Heart left ventricle (tissue), 16 donors: Measurements from ENCODE around the gene ALK. TPM values are rescaled to one million over a fixed set of nuclear protein-coding genes. Genes with fewer than 3 reads are reported as not detected.

Experiments
- ATAC-seq, 4 donors: fragments of 200-7000 bp; cut with Tn5 transposase; one replicate each; pipeline ENCODE4 v1.9.1; 2020 to 2022; ENCODE audit warnings: moderate library complexity in 4 of 4, mild to moderate bottlenecking in 3 of 4, moderate number of reproducible peaks in 1 of 4
- DNase-seq, 5 donors: peaks; one replicate each; pipeline ENCODE4 v3.0.0-alpha.2; 2020
- H3K27ac ChIP-seq, 12 donors: fragments of 200-600 bp; sonication (generic) in 4 of 12; one replicate each; pipeline versions ENCODE4 v1.5.0 to v1.8.0; 2016 to 2022; ENCODE audit warnings: mild to moderate bottlenecking in 2 of 12
- H3K27me3 ChIP-seq, 9 donors: fragments of 200-600 bp; sonication (generic) in 2 of 9; one replicate each; pipeline versions ENCODE4 v1.5.1 to v1.8.0; 2016 to 2022; ENCODE audit warnings: mild to moderate bottlenecking in 3 of 9
- H3K36me3 ChIP-seq, 9 donors: fragments of 200-600 bp; sonication (generic) in 2 of 9; one replicate each; pipeline versions ENCODE4 v1.5.0 to v1.8.0; 2018 to 2022; ENCODE audit warnings: mild to moderate bottlenecking in 2 of 9
- H3K4me1 ChIP-seq, 12 donors: fragments of 200-600 bp; sonication (generic) in 4 of 12; one replicate each; pipeline versions ENCODE4 v1.5.0 to v1.8.0; 2016 to 2022; ENCODE audit warnings: mild to moderate bottlenecking in 3 of 12
- H3K4me3 ChIP-seq, 12 donors: fragments of 200-600 bp; sonication (generic) in 4 of 12; one replicate each; pipeline versions ENCODE4 v1.5.0 to v1.8.0; 2017 to 2022; ENCODE audit warnings: mild to moderate bottlenecking in 9 of 12, moderate library complexity in 4 of 12
- H3K9me3 ChIP-seq, 12 donors: fragments of 200-600 bp; sonication (generic) in 4 of 12; one replicate each; pipeline versions ENCODE4 v1.5.0 to v1.8.0; 2016 to 2022; ENCODE audit warnings: mild to moderate bottlenecking in 1 of 12
- CTCF ChIP-seq, 12 donors: fragments of 200-600 bp; sonication (generic) in 4 of 12; IDR thresholded peaks; one replicate each; pipeline versions ENCODE4 v1.5.0 to v1.8.0; 2018 to 2022; ENCODE audit warnings: antibody characterized with exemption in 12 of 12, mild to moderate bottlenecking in 5 of 12
- POLR2A ChIP-seq, 2 donors: fragments of 450-650 bp; IDR thresholded peaks; one replicate each; pipeline ENCODE4 v1.6.1; 2017; ENCODE audit warnings: antibody characterized with exemption in 2 of 2, mild to moderate bottlenecking in 2 of 2, moderate library complexity in 2 of 2
- WGBS, 4 donors: extraction: QIAGEN DNeasy Blood & Tissue Kit in 2 of 4; methylation state at CpG; one replicate each; pipeline versions ENCODE4 v1.1.5 to v1.1.7; 2013 to 2018; 5-methylcytosine and 5-hydroxymethylcytosine counted together
- intact Hi-C, 10 donors: fragments of 100-400 bp; cut with DNase I; formaldehyde crosslinking; loops; one replicate each; pipeline versions ENCODE4 v1.11.1 to v1.14.2; 2022
- polyA plus RNA-seq, 2 donors: library from polyadenylated mRNA; stranded (reverse); fragments of 200-250 nt; gene quantifications; one replicate each; pipeline ENCODE4 v1.2.3, GENCODE V29; 2013
- total RNA-seq, 9 donors: library from RNA; depleted of rRNA in 2 of 9; stranded (reverse); fragments of >200 nt in 2 of 9; fragmentation: NEBNext Ultra II Directional in 3 of 9; extraction: Animal tissue kit (Norgen Biotek cat#: 25700) in 3 of 9; gene quantifications; one replicate each; pipeline versions ENCODE4 v1.1.0 to v1.2.4, GENCODE V29; 2016 to 2023
- donor health status: ischemic (EF 13 %, LVEDD 7.1; RV severe dilation, severe dysfunction).
- donor health status: healthy with polysubstance abuse.
- donor health status: DM: no; HTN: yes; CAD: no.
- donor health status: DM: no; HTN: no; CAD: no.
- donor health status: ischemic (EF 25% LVEDD 6.9; RV normal size, moderate dysfunction).
- donor health status: ischemic (EF 25% LVEDD 5.7; RV mildly dilated, moderate dysfunction).
- donor health status: healthy.
- donor health status: DM: yes; HTN: yes; CAD: no.
- donor health status: ischemic (EF 35%, LVEDD 5.7; RV mildly dilated, moderate dysfunction).
- donor health status: nonischemic (EF 11% LVEDD 7.7; RV severe dilation, severe dysfunction).
- donor health status: DM: yes; HTN: yes; CAD: no.
- donor health status: PGD.
- donor health status: ischemic (EF 29% LVEDD 5.4; RV normal size, mild dysfunction).
- donor health status: nonischemic (EF 23%, LVEDD 6.1; RV moderate dilation, normal function).

ALK gene
- total and polyA plus RNA-seq, 11 donors = 0.05 to 0.50 (median 0.13) TPM; not detected in 5

- no peak overlapping the region for H3K27ac ChIP-seq
- intact Hi-C loops = no loop called here
- peaks cover 0 to 43% (median 20%) of the 10 kb centered on the region in 9 donors for H3K36me3 ChIP-seq
- TF ChIP-seq POLR2A (IDR thresholded peaks at IDR 0.05) (no peak), CTCF (IDR thresholded peaks at IDR 0.05) (no peak)
- DNase-seq = no peak
- no peaks in the 10 kb centered on the region for H3K4me1 ChIP-seq
- no peak for ATAC-seq
- WGBS, 4 donors = 84 to 89% (median 87%) methylated on average over 3 of the region's 3 CpGs
- H3K9me3 ChIP-seq = no peaks in the 10 kb centered on the region
- H3K27me3 ChIP-seq = no peaks in the 10 kb centered on the region
- H3K4me3 ChIP-seq = no peak overlapping the region
Observed at GRCh38 chr2:29146197-29146596, 775.2 kb downstream of the ALK start.

GRCh38 chr2:29143657-29144056, 777.7 kb downstream of the ALK start:
- 60 to 81% (median 76%) methylated on average over 6 of the region's 6 CpGs for WGBS, 4 donors

More at GRCh38 chr2:29143657-29144056, 777.7 kb downstream of the ALK start:
- Histone ChIP-seq H3K4me3 (no peak overlapping the region), H3K4me1 (no peaks in the 10 kb centered on the region), H3K36me3 (peaks cover 0 to 43% (median 23%) of the 10 kb centered on the region in 9 donors), H3K27me3 (no peaks in the 10 kb centered on the region), H3K9me3 (peaks cover 0 to 8% (median 0%) of the 10 kb centered on the region in 12 donors), H3K27ac (no peak overlapping the region)
- TF ChIP-seq CTCF (IDR thresholded peaks at IDR 0.05) (no peak), POLR2A (IDR thresholded peaks at IDR 0.05) (no peak)
- DNase-seq (no peak), ATAC-seq (no peak)
- intact Hi-C loops = no loop called here

Other genes starting within 250 kb of the ALK start
- gene YPEL5, start 225.4 kb upstream of the ALK start, total RNA-seq = 10 to 100 TPM; 44.7 to 90.6 (median 66.5) TPM
- 10 to 100 TPM; 36.4 to 42.0 TPM for gene YPEL5, start 225.4 kb upstream of the ALK start, polyA plus RNA-seq